GM18505 (cell line): ENCODE measurements around the gene BLOC1S4.
"Not testable (repeated sequence)": the region's sequence is repeated elsewhere in the genome, so short reads cannot be mapped to it uniquely, and the experiment has no call there.

Source experiments
- ATAC-seq: cut with Tn5 transposase; IDR thresholded peaks from one replicate; pipeline ENCODE4 v1.9.1; 2021; ENCODE audit not compliant: unreplicated experiment
- POLR2A ChIP-seq: IDR thresholded peaks from 4 replicates; pipeline ENCODE4 v1.6.1; 2011; ENCODE audit warnings: borderline replicate concordance; ENCODE audit not compliant: insufficient read depth, insufficient read length; ENCODE audit errors: extremely low read depth

Gene BLOC1S4

GRCh38 chr4:6716018-6716911 lies at the start of gene BLOC1S4:
Gene BLOC1S4, plus strand, starts transcription at chr4:6716174. Its CDS starts 36 bp downstream, at chr4:6716210.
- peak; percentile 93 for TF ChIP-seq POLR2A
- peak; percentile 83 for ATAC-seq

GRCh38 chr4:6668391-6668790 lies 47.6 kb upstream of the BLOC1S4 start:
- no peak for TF ChIP-seq POLR2A

GRCh38 chr4:6671648-6672047 lies 44.3 kb upstream of the BLOC1S4 start:
- no peak for TF ChIP-seq POLR2A
- ATAC-seq, result no peak

More at GRCh38 chr4:6668391-6668790, 47.6 kb upstream of the BLOC1S4 start:
- ATAC-seq, result no peak

GRCh38 chr4:6672131-6672530 lies 43.8 kb upstream of the BLOC1S4 start:
- TF ChIP-seq POLR2A, result no peak
- ATAC-seq, result no peak

GRCh38 chr4:6672541-6673190 lies 43.3 kb upstream of the BLOC1S4 start:
- ATAC-seq, result not testable (repeated sequence)

- ATAC-seq, result not testable (repeated sequence)
These were observed 42.7 kb upstream of the BLOC1S4 start for GRCh38 chr4:6673191-6673659.

GRCh38 chr4:6673660-6674499 lies 42.1 kb upstream of the BLOC1S4 start:
- ATAC-seq, result peak; percentile 77
- TF ChIP-seq POLR2A, result peak; percentile 85

GRCh38 chr4:6674500-6675149 lies 41.3 kb upstream of the BLOC1S4 start:
- ATAC-seq, result peak; percentile 44
- no peak for TF ChIP-seq POLR2A

GRCh38 chr4:6676722-6677558 lies 39.0 kb upstream of the BLOC1S4 start:
- no peak for ATAC-seq
- no peak for TF ChIP-seq POLR2A

- no peak for TF ChIP-seq POLR2A
- ATAC-seq, result no peak
These were observed 35.5 kb upstream of the BLOC1S4 start for GRCh38 chr4:6680372-6681034.

- no peak for ATAC-seq
- TF ChIP-seq POLR2A, result no peak
These were observed 34.8 kb upstream of the BLOC1S4 start for GRCh38 chr4:6681191-6681590.
